ENCODE results near the gene NAV2. TPM values are rescaled to one million over a fixed set of nuclear protein-coding genes. Genes with fewer than 3 reads are reported as not detected.
A peak's percentile ranks its signal among the peaks of the same experiment; 100 is the strongest.

Gene NAV2
- total and polyA plus RNA-seq, 7 donors: 1.2 to 62.6 (median 22.1) TPM

DNA sequence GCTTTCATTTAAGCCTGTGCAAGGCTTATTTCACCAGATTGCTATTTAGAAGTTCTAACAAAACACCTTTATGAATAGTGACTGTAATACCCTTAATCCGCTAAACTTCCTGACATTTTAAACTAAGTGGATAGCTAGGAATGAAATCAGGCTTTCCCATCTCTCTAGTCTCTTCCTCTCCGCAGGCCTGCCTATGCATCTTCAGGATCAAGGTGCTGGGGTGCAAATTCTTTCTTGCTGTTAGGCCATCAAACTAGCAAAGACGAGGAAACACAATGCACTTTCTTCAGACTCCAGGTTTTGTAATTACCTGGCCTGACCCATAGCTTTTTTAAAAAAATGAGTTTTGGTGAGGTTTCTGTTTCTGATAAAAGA lies 298.2 kb downstream of the NAV2 start:
- Histone ChIP-seq H3K4me3 (no peak overlapping the region), H3K4me1 (peaks cover 0 to 56% (median 51%) of the 10 kb centered on the region in 4 donors), H3K27me3 (no peaks in the 10 kb centered on the region), H3K9me3 (no peaks in the 10 kb centered on the region), H3K27ac (peak overlapping the region in 1 of 4 donors; percentile 40), H3K36me3 (no peaks in the 10 kb centered on the region)
- no peak for DNase-seq
- intact Hi-C loops (cut with DNase I): no loop called here
- 89 to 95% methylated on average over 3 of the region's 3 CpGs for WGBS, 2 donors
- TF ChIP-seq POLR2A (IDR thresholded peaks at IDR 0.05) (no peak), POLR2AphosphoS5 (IDR thresholded peaks at IDR 0.05) (no peak), EP300 (IDR thresholded peaks at IDR 0.05) (no peak)
- TF ChIP-seq, protein P1, sequence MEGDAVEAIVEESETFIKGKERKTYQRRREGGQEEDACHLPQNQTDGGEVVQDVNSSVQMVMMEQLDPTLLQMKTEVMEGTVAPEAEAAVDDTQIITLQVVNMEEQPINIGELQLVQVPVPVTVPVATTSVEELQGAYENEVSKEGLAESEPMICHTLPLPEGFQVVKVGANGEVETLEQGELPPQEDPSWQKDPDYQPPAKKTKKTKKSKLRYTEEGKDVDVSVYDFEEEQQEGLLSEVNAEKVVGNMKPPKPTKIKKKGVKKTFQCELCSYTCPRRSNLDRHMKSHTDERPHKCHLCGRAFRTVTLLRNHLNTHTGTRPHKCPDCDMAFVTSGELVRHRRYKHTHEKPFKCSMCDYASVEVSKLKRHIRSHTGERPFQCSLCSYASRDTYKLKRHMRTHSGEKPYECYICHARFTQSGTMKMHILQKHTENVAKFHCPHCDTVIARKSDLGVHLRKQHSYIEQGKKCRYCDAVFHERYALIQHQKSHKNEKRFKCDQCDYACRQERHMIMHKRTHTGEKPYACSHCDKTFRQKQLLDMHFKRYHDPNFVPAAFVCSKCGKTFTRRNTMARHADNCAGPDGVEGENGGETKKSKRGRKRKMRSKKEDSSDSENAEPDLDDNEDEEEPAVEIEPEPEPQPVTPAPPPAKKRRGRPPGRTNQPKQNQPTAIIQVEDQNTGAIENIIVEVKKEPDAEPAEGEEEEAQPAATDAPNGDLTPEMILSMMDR (IDR thresholded peaks at IDR 0.05): no peak

DNA sequence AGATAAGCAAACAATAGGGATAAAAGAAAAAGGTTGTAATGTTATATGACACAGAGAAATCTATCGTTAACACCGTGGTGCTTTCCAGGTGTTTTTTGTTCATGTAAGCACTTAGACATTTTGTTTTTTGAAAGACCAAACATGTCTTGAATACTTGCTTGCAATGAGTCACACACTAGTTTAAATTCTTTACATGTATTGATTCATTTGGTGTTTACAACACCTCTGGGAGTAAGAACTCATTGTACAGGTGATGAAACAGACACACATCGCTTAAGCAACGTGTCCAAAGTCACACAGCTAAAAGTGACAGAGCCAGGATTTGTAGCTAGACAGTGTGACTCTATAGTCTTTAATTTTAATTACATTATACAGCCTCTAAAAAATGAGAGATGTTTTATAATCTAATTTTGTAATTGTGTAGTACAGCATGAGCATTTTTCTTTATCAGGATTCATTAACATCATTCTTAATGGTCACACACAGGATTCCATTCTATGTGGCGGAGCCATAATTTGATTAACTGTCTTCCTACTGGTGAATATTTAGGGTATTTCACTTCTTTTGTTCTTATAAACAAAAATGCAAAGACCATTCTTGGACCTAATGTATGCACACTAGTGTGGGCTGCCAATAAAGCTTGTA lies 298.8 kb downstream of the NAV2 start:
- WGBS, 2 donors: 41 to 70% methylated on average over 5 of the region's 5 CpGs
- H3K36me3 ChIP-seq: no peaks in the 10 kb centered on the region
- H3K27me3 ChIP-seq: no peaks in the 10 kb centered on the region
- DNase-seq: no peak
- H3K27ac ChIP-seq: peak overlapping the region in 1 of 4 donors; percentile 27
- no peaks in the 10 kb centered on the region for H3K9me3 ChIP-seq
- no peak overlapping the region for H3K4me3 ChIP-seq
- H3K4me1 ChIP-seq: peaks cover 0 to 56% (median 51%) of the 10 kb centered on the region in 4 donors
- intact Hi-C loops (cut with DNase I): no loop called here
- TF ChIP-seq EP300 (IDR thresholded peaks at IDR 0.05): no peak
- TF ChIP-seq POLR2AphosphoS5 (IDR thresholded peaks at IDR 0.05): no peak

DNA sequence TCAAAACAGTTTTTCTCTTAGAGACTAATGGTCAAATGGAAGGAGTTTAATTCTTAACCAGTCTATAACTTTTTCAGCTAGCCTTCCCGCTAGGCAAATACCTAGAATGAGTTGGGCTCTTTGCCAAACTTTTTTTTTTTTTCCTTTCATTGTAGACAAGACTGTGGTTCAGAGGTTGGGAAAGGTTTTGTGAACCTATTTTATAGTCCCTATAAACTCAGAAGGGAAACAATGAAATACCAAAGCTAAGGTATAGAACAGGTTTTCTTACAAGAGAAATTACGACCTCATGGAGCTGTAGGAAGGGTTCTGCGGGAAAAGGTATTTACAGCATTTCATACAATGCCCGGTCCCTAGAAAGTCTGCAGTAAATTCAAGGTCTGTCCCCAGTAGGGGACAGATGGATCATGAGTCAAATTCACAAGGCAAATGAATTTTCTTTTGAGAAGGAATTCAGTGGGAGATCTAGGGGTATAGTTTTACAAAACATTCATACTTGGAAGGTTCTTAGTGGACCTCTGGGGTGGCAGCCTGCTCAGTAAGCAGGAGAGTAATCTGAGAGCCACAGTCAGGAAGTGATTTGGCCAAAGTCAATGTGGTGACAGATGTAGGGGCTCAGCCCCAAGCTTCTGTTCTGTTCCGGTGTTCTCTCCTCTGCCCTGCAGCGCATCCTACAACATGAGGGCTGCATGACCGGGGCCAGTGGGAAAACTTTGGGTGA lies 300.9 kb downstream of the NAV2 start:
- no peaks in the 10 kb centered on the region for H3K36me3 ChIP-seq
- H3K27ac ChIP-seq: no peak overlapping the region
- DNase-seq: no peak
- no peak overlapping the region for H3K4me3 ChIP-seq
- H3K27me3 ChIP-seq: no peaks in the 10 kb centered on the region
- TF ChIP-seq POLR2AphosphoS5 (IDR thresholded peaks at IDR 0.05) (no peak), EP300 (IDR thresholded peaks at IDR 0.05) (no peak), POLR2A (IDR thresholded peaks at IDR 0.05) (no peak)
- TF ChIP-seq, protein P1 (IDR thresholded peaks at IDR 0.05): no peak
- intact Hi-C loops (cut with DNase I): no loop called here
- WGBS, 2 donors: 17 to 42% methylated on average over 7 of the region's 7 CpGs
- H3K9me3 ChIP-seq: no peaks in the 10 kb centered on the region
- peaks cover 0 to 39% (median 35%) of the 10 kb centered on the region in 4 donors for H3K4me1 ChIP-seq

- Histone ChIP-seq H3K4me3 (no peak overlapping the region), H3K27ac (no peak overlapping the region), H3K9me3 (no peaks in the 10 kb centered on the region), H3K36me3 (no peaks in the 10 kb centered on the region), H3K27me3 (no peaks in the 10 kb centered on the region), H3K4me1 (peaks cover 0 to 34% (median 30%) of the 10 kb centered on the region in 4 donors)
- WGBS, 2 donors: 7 to 22% methylated on average over 2 of the region's 2 CpGs
- intact Hi-C loops (cut with DNase I): no loop called here
- no peak for DNase-seq
- no peak for TF ChIP-seq EP300 (IDR thresholded peaks at IDR 0.05)
- no peak for TF ChIP-seq POLR2AphosphoS5 (IDR thresholded peaks at IDR 0.05)
- TF ChIP-seq POLR2A (IDR thresholded peaks at IDR 0.05): no peak
- TF ChIP-seq, protein P1 (IDR thresholded peaks at IDR 0.05): no peak
Observed at GRCh38 chr11:20014067-20014402, 301.4 kb downstream of the NAV2 start.

- WGBS, 2 donors: 95% methylated on average over 3 of the region's 3 CpGs
- no peaks in the 10 kb centered on the region for H3K27me3 ChIP-seq
- intact Hi-C loops (cut with DNase I): no loop called here
- H3K4me3 ChIP-seq: no peak overlapping the region
- no peaks in the 10 kb centered on the region for H3K9me3 ChIP-seq
- H3K36me3 ChIP-seq: no peaks in the 10 kb centered on the region
- H3K27ac ChIP-seq: no peak overlapping the region
- TF ChIP-seq, protein P1 (IDR thresholded peaks at IDR 0.05): no peak
- TF ChIP-seq POLR2A (IDR thresholded peaks at IDR 0.05) (no peak), EP300 (IDR thresholded peaks at IDR 0.05) (no peak), POLR2AphosphoS5 (IDR thresholded peaks at IDR 0.05) (no peak)
- DNase-seq: no peak
- H3K4me1 ChIP-seq: peaks cover 0 to 28% (median 22%) of the 10 kb centered on the region in 4 donors
Observed at GRCh38 chr11:20015101-20015500, 302.5 kb downstream of the NAV2 start.
